Activated CD4-positive, alpha-beta T cell treated with anti-CD3 and anti-CD28 coated beads for 24 hours (primary cell): ENCODE measurements around the gene SUMF1.
"Not testable (repeated sequence)": the region's sequence is repeated elsewhere in the genome, so short reads cannot be mapped to it uniquely, and the experiment has no call there.

Source experiments
- DNase-seq, 2 donors: peaks; one replicate each; pipeline ENCODE4 v3.0.0-alpha.2; 2020; ENCODE audit warnings: low read depth in 2 of 2

SUMF1 gene

DNA sequence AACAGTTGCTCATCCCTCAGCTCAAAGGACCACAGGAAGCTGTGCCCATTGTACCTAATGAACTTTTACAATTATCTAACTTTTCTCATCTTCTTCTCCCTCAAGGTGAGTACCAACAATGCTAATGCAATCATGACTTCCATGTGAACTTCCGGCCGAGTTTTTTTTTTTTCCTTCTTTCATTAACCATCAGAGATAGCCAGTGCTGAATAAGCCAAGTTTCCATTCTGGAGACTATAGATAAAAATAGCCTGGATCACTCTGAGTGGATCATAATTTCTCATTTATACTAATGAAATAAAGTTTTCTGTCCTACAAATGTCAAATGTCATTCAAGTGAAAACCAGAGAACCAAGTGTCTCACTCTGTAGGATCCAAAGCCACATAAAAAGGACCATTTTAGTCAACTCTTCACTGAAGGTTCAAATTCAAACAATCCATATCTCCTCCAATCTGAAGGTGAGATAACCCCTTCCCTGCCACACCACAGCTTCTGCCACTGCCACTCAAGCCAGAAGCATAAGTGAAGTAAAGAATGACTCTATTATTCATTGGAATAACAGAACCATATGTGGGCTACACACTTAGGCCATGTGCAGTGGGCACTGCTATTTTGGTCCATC, 5.5 kb downstream of the SUMF1 start:
- no peak for DNase-seq

DNA sequence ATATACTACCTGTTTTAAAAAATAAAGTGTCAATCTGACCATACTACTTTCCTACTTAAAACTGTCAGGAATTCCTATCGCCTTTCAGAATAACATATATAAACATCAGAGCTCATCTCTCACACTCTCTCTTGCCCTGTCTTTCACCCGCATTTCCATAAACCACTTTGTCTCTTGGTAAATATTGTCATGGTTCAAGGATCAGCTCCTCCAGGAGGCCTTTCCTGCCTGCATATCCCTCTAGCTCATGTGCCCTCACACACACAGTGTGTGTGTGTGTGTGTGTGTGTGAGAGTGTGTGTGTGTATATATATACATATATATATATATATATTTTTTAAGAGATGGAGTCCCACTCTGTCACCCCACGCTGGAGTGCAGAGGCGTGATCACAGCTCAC, 6.7 kb downstream of the SUMF1 start:
- DNase-seq, result no peak

DNA sequence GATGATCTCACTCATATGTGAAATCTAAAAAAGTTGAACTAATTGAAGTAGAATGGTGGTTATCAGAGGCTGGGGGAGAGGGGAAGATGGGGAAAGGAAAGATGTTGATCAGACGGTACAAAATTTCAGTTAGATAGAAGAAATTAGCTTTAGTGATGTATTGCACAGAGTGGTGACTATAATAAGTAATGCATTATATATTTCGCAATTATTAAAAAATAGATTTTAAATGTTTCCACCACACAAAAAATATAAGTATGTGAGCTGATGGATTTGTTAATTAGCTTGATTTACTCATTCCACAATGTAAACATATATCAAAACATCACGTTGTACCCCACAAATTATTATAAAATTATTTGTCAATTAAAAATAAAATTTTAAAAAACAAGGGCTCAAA, 8.1 kb downstream of the SUMF1 start:
- no peak for DNase-seq

DNA sequence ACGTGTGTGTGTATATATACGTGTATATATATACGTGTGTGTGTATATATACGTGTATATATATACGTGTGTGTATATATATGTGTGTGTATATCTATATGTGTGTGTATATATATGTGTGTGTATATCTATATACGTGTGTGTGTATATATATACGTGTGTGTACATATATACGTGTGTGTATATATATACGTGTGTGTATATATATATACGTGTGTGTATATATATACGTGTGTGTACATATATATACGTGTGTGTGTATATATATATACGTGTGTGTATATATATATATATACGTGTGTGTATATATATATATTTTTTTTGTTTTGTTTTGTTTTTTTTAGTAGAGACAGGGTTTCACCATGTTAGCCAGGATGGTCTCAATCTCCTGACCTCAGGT, 10.3 kb downstream of the SUMF1 start:
- not testable (repeated sequence) for DNase-seq

DNA sequence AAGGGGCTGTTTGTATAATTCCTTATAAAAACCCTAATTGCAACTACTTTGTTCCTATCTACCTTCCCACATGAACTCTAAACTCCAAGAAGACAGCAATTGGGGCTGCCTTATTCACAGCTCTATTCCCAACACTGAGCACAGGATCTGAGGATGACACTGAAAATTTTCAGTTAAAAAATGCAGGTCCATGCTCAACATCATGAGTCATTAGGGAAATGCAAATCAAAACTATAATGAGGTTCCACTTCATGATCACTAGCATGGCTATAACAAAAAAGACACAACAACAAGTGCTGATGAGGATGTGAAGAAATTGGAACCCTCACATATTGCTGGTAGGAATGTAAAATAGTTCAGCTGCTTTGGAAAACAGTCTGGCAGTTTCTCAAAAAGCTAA, 12.9 kb downstream of the SUMF1 start:
- no peak for DNase-seq

DNA sequence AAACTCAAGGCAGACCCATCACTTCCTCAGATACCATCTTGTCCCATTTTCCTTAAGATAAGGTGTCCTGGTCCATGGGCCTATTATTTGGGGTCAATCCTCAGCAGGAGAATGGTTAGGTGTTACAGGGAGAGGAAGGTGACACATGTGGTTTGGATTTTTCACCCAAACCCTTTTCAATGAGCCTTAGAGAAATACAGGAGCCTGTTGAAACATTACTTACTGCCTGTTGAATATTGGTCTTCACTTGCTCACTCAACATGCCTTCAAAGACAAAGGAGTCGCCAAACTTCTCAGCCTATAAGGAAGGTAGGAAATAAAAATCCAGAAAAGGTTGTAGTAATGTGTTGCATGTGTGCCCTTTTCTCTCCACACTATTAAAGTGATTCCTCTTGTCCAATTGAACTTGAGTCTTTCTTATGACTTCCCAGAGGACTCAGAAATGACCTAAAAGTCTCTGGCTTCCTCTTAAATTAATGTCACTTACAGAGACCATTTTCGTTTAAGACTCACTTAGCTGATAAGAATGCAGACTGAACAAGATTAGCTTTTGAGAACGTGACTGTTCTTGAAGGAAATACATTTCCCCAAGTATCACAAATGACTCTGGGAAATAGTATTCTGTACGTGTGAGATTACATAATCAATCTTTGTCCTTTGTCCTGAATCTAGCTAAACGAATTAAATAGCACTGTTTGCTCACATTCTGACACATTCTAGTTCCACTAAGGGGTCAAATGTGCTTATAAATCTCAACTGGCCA, 17.8 kb downstream of the SUMF1 start:
- no peak for DNase-seq

DNA sequence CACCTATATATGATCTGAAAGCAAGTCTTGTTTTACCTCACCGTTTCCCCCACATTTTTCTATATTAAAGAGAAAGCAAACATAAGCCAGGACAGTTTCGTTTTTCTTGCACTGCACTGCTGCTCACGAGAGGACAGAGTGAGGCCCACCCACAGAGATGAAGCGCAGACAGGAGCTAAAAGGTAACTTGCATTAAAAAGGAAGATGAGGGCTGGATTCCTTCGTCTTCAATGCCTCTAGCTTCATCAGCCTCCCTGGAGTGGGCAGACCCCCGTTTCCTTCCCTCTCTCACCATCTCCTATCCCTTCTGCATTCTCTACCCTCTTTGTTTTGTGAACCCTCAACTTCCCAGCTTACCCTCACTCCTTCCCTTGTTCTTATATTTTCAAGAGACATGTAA, 18.9 kb downstream of the SUMF1 start:
- DNase-seq, result no peak

DNA sequence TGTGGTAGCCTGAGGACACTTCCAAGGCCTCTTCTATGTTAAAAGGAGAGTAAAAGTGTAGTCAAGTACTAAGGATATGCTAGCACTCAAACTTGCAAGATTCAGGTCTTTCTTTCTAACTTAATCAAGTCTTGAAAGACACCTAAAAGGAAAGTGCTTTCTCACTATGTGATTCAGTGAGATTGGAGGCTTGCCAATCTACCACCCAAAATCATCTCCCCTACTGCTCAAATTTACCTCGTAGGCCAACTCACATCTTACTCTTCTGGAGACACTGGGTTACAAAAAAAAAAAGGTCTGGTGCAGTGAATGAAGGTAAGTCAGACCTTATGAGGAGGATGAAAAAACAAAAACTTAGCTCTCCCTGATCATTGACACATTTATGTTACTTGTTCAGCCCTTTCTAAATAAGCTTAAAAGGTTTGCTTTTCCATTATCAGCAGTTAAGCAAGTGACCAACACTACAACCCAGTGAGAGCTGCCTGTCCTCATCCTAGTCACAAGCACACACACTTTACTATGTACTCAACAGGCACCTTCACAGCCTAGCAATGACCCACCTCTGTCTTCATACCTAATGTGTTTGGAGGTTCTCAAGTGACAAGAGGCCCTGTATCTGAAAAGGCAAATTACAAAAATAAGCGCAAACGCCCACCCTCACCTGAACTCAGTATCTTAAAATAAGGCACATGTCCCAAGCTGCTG, 19.6 kb downstream of the SUMF1 start:
- DNase-seq, result no peak

DNA sequence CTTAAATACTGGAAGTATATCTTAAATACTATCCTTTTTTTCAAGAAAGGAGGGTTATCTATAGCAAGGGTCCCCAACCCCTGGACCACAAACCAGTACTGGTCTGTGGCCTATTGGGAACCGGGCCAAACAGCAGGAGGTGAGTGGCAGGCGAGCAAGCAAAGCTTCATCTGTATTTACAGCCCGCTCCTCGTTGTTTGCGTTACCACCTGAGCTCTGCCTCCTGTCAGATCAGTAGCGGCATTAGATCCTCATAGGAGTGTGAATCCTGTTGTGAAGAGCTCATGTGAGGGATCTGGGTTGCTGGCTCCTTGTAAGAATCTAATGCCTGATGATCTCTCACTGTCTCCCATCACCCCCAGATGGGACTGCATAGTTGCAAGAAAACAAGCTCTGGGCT, 26.1 kb downstream of the SUMF1 start:
- DNase-seq, result no peak

DNA sequence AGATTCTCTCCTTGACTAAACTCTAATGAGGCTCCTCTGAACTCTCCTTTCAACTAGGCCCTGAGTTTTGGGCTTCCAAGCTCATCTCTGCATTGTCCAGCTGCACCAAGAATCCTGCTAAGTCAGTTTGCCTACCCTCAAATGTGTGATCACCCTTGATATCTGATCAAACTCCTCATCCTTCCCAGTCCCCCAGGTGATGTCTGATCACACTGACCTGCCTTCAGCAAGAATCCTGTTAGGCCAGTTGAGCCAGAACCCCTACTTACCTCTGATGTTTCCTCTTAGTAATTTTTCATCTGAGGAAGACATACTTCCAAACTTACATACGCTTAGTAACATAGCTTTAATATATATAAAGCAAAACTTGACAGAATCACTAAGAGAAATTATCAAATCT, 28.8 kb downstream of the SUMF1 start:
- DNase-seq, result no peak

DNA sequence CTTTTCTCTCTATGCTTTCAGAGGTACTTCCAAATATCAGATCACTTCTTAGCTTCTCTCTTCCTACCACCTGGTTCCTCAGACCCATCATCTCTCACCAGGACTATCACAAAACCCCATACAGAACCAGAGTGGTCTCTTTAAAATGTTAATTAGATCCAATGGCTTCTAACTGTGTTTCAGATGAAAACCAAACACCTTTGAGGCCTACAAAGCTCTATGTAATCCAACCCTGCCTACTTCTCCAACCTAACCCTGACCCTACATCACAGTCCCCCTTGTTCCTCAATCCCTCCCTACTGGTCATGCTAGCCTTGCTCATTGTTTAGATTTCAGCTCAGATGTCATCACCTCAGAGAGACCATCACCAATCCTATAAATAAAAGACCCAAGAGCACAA, 34.8 kb downstream of the SUMF1 start:
- DNase-seq, result no peak

DNA sequence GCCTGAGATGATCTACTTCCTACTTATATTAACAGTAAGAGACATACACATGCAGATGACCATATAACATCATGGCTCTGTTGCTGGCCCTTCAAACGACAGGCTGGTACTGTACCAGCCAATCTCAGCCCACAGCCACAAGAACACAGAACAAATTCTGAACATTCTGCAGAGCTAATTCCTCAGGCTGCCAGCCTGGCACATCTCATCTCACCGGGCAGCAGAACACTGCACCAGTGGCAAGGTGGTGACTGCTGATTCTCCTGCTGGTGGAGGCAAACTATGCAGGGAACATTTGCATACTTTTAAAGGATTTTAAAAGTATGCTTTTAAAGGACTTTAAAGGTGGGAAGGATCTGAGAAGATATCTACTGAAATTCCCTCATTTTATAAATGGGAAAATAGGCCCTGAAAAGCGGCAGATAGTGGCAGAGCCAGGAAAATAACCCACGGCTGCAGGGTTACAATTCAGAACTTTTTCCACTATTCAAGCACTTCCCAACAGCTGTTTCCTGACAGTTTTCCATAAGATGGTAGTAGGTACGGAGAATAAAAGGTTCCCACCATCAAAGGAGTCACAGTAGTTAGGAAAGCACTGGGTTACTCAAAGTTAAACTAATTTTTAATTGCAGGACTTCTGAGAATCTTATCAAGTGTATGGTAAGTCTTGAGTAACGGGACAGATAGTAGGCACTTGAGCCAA, 37.3 kb downstream of the SUMF1 start:
- DNase-seq, result no peak

DNA sequence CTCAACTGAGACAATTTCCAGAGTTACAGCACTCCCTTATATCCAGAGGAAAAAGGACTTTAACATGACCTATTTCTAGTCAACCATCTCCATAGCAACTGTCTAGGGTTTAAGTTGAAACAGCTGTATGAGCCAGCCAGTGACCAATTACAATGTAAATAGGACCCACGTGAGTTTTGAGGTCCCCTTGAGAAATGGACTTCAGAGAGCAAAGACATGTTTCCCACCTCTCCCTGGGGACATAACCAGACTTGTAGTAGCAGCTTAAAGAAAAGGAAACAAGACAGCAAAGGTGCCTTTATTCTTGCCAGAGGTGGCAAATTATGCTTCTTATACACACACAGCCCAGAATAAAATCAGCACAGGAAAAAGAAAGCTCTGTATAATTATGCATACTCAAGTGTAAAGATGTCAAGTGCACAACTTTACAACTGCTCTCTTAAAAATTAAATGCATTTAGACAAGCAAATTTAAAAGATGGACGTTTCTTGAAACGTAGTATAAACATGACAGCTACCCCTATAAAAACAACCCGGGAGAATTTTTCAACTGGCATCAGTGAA, 40.2 kb downstream of the SUMF1 start:
- no peak for DNase-seq

DNA sequence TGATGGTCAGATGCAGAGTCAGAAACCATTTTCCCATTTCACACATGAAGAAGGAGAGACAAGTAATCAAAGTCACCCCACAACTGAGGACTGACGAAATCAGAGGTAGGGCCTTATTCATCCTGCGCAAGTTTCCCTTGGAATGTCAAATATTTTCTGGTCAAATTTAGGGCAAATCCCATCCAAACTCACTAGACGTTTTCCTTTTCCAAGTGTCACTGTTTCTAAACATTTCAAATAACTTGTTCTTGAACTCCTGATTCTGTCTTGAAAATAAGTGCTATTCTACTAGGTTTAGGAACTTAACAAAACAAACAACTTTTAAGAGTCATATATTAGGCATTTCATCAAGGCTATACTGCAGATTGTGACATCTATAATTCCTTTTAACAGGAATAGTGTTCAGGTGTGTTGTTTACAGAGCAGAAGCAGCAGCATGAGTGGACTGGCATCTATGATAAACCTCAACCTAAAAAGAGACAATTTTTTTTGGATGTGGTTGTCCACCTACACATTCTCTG, 40.7 kb downstream of the SUMF1 start:
- DNase-seq, result no peak

DNA sequence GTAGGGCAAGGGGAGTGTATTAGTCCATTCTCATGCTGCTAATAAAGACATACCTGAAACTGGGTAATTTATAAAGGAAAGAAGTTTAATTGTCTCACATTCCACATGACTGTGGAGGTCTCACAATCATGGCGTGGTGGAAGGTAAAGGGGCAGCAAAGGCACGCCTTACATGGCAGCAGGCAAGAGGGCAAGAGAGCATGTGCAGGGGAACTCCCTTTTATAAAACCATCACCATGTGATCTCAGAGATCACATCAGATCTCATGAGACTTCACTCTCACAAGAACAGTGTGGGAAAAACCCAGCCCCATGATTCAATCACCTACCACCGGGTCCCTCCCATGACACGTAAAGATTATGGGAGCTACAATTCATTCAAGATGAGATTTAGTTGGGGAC, 41.4 kb downstream of the SUMF1 start:
- peak in 1 of 2 donors; percentile 18 for DNase-seq

DNA sequence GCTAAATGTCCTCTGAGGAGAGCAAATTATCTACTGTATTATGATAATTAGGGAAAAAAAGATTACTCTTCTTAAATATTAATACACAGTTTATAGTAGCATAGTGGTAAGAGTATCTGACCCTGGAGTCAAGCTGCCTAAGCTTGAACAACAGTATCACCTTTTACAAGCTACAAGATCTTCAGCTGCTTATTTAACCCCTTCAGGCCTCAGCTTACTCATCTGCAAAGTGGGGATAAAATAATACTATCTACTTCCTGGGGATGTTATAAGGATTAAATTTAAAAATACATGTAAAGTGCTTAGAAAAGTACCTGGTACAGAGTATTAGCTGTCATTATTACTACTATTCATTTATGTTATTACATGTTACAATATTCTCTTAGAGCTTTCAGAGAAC, 42.0 kb downstream of the SUMF1 start:
- DNase-seq, result no peak

DNA sequence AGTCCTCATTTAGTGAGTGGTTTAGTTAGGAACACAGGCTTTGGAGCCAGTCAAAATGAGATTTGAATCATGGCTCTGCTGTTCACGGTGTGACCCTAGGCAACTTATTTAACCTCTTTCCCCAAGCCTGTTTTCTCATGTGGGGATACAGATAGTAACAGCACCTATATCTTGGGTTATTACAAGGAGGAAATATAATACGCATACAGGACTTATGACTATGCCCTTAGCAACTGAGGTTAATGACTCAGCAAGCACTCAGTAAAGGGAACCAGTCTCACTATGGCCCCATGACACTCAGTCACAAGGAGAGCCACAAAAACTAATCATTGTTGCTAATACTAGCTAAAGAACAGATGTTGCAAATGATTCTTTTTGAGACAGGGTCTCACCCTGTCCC, 45.9 kb downstream of the SUMF1 start:
- DNase-seq, result no peak

DNA sequence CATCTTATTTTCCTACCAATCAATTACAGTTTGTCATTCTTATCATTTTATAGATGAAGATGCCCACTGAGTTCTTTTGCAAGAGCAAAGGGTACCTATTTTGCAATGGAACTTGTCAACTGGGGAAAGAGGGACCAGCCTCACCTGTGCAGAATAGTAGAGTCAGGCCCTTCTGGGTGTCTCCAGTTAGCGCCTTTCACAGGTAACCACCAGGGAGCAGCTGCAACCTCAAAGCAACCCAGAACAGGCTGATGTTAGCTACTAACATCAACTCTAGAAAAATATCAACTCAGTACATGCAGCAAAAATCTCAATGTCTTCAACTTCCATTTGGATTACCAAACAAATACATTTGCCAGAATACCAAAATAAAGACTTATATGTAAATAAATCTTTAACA, 47.1 kb downstream of the SUMF1 start:
- no peak for DNase-seq

DNA sequence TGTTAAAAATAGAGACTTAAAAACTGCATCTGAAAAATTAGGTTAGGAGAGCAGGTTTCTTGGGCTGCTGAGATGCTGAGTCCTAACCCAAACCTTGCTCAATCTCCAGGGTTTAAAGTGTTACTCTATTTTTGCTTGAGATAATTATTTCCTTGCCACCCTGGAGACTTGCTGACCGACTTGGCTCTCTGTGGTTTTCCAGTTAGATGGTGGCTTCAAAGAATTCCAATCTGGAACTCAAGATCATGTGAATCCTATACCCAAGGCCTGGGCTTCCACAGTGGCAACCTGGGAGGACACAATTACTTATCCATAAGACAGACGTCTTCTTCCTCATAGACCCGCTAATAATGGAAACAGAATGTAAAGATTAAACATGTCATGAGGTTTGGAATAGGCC, 47.7 kb downstream of the SUMF1 start:
- DNase-seq, result no peak

DNA sequence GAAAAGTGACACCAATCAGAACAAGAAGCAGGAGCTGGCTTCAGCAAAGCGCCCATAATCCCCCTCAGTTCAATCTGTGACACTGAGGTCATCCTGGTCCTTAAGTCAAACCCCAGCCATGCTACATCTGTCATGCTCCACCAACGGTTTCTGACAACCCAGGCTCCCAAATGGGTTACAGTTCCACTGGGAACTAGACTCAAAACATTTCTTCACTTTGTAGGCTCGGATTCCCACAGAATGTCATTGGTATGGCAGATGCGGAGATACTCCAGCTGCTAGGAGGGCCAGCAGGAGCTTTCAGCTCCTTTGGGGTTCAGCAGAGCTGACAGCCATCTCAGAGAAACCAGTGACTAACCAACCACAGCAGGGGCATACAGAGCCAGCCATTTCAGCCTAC, 48.9 kb downstream of the SUMF1 start:
- DNase-seq, result no peak

DNA sequence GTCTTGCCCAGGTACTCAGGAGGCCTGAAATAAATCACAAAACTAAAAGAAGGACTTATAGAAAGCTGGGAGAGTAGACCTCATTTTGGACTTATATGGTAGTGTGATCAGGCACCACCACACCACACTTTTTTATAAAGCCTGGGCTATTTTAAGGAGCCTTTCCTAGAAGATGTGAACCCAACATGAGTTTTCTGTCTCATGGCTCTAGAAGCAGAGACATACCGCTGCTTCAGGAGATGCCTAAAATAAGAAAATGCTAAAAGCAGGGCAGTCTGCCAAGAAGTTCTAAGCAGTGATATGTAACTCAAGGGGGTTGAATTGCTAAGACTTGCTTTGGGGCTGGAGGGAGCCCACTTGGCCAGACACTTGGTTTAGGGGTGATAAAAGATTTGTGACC, 49.6 kb downstream of the SUMF1 start:
- no peak for DNase-seq

DNA sequence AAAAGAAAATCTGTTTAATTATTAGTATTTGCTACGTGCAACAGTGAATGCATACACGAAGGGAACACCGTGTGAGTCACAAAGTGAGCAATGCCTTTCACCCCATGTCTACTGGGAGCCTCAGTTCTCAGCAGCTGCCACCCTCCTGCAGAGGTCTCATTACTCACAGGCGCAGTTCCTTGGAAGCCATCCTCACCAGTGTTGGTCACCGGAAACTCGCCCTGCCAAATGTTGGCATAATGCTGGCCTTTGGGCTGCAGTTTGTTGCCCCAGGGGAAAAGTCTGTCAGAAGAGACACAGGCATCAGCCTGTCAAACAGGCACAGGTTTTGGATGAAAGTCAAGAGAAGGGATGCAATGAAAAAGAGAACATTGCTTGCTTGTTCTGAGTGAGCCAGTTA, 50.1 kb downstream of the SUMF1 start:
- no peak for DNase-seq
